Psoas muscle (tissue), 8 donors: ENCODE data around the gene SLC6A7. TPM values are rescaled to one million over a fixed set of nuclear protein-coding genes. Genes with fewer than 3 reads are reported as not detected.
A peak's percentile ranks its signal among the peaks of the same experiment; 100 is the strongest.

Source experiments
- ATAC-seq, 4 donors: fragments of 200-7000 bp; cut with Tn5 transposase; one replicate each; pipeline ENCODE4 v1.9.1; 2020; ENCODE audit warnings: moderate library complexity in 3 of 4, mild to moderate bottlenecking in 2 of 4
- DNase-seq, 2 donors: peaks; one replicate each; pipeline ENCODE4 v3.0.0-alpha.2; 2020
- H3K27ac ChIP-seq: fragments of 200-600 bp; one replicate; pipeline ENCODE4 v1.8.0; 2022
- H3K27me3 ChIP-seq, 3 donors: fragments of 200-600 bp in 1 of 3; one replicate each; pipeline versions ENCODE4 v1.6.1 to v1.8.0; 2013 to 2022; ENCODE audit warnings: low read length in 2 of 3, mild to moderate bottlenecking in 2 of 3, moderate library complexity in 1 of 3; ENCODE audit not compliant: insufficient read depth in 3 of 3
- H3K36me3 ChIP-seq, 2 donors: fragments of 200-600 bp in 1 of 2; one replicate each; pipeline versions ENCODE4 v1.6.1 to v1.8.0; 2013 to 2022; ENCODE audit warnings: low read depth in 1 of 2, mild to moderate bottlenecking in 1 of 2, moderate library complexity in 1 of 2; ENCODE audit not compliant: insufficient read depth in 1 of 2
- H3K4me1 ChIP-seq: fragments of 200-600 bp; one replicate; pipeline ENCODE4 v1.8.0; 2022
- H3K4me3 ChIP-seq: fragments of 200-600 bp; one replicate; pipeline ENCODE4 v1.8.0; 2022; ENCODE audit warnings: mild to moderate bottlenecking
- H3K9me3 ChIP-seq: fragments of 200-600 bp; one replicate; pipeline ENCODE4 v1.8.0; 2022
- WGBS, 3 donors: extraction: QIAGEN DNeasy Blood & Tissue Kit; methylation state at CpG; one replicate each; pipeline versions ENCODE4 v1.1.6 to v1.1.7; 2013; 5-methylcytosine and 5-hydroxymethylcytosine counted together
- intact Hi-C, 2 donors: fragments of 100-400 bp; cut with DNase I; formaldehyde crosslinking; loops; one replicate each; pipeline versions ENCODE4 v1.11.0 to v1.14.2; 2022
- polyA plus RNA-seq, 3 donors: library from polyadenylated mRNA; stranded (reverse); fragments of 200-250 nt; gene quantifications; one replicate each; pipeline ENCODE4 v1.2.3, GENCODE V29; 2013
- total RNA-seq, 4 donors: library from RNA; stranded (reverse); fragmentation: NEBNext Ultra II Directional in 2 of 4; extraction: Animal tissue kit (Norgen Biotek cat#: 25700) in 2 of 4; gene quantifications; one replicate each; pipeline versions ENCODE4 v1.2.1 to v1.2.4, GENCODE V29; 2021 to 2023
- TF ChIP-seq, protein P1 (sequence below): fragments of 200-600 bp; IDR thresholded peaks from one replicate; pipeline ENCODE4 v1.8.0; 2022; ENCODE audit warnings: antibody characterized with exemption
- donor health status: healthy with polysubstance abuse.
- donor health status: DM: no; HTN: no; CAD: no; lungs with moderate emphysema.
- donor health status: Bipolar disorder and iron deficiency.
- donor health status: healthy.
- donor health status: DM: yes; HTN: yes; CAD: no.
- donor health status: DM: no; HTN: no; CAD: no.
- donor health status: DM: no; HTN: no; CAD: no.
- donor health status: DM: yes; HTN: yes; CAD: no.

The SLC6A7 gene
- total and polyA plus RNA-seq, 7 donors: not detected

DNA sequence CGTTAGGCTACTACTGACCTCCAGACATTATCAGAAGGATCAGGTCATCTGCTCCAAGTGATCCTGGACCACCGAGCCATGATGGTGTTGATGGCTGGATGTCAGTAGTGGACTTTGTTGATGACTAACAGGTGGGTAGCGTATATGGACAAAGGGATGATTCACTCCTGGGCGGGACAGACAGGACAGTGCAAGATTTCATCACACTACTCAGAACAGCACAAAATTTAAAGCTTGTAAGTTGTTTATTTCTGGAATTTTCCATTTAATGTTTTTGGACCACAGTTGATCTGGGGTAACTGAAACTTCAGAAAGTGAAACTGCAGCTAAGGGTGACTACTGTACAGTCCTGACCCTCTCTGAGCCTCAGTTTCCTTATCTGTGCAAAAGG lies 46.9 kb upstream of the SLC6A7 start:
- TF ChIP-seq, protein P1, sequence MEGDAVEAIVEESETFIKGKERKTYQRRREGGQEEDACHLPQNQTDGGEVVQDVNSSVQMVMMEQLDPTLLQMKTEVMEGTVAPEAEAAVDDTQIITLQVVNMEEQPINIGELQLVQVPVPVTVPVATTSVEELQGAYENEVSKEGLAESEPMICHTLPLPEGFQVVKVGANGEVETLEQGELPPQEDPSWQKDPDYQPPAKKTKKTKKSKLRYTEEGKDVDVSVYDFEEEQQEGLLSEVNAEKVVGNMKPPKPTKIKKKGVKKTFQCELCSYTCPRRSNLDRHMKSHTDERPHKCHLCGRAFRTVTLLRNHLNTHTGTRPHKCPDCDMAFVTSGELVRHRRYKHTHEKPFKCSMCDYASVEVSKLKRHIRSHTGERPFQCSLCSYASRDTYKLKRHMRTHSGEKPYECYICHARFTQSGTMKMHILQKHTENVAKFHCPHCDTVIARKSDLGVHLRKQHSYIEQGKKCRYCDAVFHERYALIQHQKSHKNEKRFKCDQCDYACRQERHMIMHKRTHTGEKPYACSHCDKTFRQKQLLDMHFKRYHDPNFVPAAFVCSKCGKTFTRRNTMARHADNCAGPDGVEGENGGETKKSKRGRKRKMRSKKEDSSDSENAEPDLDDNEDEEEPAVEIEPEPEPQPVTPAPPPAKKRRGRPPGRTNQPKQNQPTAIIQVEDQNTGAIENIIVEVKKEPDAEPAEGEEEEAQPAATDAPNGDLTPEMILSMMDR: no peak
- Histone ChIP-seq H3K9me3 (no peaks in the 10 kb centered on the region), H3K27ac (peak overlapping the region; percentile 71), H3K4me1 (peaks cover 10% of the 10 kb centered on the region), H3K36me3 (no peaks in the 10 kb centered on the region), H3K4me3 (peak overlapping the region; percentile 38), H3K27me3 (no peaks in the 10 kb centered on the region)
- 64 to 68% (median 66%) methylated on average over 4 of the region's 4 CpGs for WGBS, 3 donors
- DNase-seq (no peak), ATAC-seq (peak; percentile 56 to 77 (median 71))
- intact Hi-C loops: no loop called here

DNA sequence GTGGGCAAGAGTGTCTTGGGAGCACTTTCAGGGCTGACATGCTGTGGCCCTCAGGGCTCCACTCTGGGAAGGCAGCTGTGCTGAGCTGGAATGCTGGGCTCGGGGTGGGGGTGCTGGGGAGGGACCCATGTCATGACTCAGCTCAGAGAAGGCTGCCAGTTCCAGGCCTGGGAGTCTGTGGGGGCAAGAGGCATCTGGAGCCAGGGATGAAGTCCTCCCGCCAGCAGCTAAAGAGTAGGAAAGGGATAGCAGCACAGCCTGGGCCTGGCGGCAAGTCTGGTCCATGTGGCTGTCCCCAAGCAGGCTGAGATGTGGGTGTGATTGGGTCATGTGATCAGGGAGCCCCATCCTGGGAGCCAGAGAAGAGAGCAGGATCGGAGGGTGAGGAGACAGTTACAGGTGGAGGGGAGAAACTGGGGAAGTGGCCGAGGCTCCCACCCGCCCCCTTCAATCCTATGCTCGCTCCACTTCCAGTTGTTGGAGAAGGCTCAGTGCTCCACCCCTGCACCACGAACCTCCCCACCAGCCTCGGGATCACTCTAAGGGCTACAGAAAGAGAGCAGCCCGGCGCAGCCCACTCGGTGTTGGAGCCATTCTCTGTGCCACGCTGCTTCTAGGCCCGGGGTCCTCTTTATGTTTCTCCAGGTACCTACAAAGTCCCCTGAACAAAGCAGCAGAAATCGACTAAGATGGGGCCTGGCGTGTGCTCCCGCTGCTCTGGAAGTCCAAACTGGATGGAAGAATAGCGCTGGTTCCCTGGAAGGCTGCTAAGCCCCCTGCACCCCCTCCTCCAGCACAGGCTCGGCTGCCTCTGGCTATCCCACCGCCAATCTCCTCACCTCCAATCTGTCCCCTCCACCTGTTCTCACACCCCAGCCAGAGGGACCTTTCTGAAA lies 46.3 kb upstream of the SLC6A7 start:
- no peaks in the 10 kb centered on the region for H3K9me3 ChIP-seq
- peak overlapping the region; percentile 71 for H3K27ac ChIP-seq
- no peaks in the 10 kb centered on the region for H3K36me3 ChIP-seq
- intact Hi-C loops: no loop called here
- ATAC-seq (peak; percentile 48 to 76 (median 70)), DNase-seq (peak; percentile 83 to 90)
- WGBS, 3 donors: 56 to 72% (median 63%) methylated on average over 19 to 20 of the region's 20 CpGs
- H3K4me1 ChIP-seq: peaks cover 10% of the 10 kb centered on the region
- TF ChIP-seq, protein P1: no peak
- H3K4me3 ChIP-seq: peak overlapping the region; percentile 38
- no peaks in the 10 kb centered on the region for H3K27me3 ChIP-seq

DNA sequence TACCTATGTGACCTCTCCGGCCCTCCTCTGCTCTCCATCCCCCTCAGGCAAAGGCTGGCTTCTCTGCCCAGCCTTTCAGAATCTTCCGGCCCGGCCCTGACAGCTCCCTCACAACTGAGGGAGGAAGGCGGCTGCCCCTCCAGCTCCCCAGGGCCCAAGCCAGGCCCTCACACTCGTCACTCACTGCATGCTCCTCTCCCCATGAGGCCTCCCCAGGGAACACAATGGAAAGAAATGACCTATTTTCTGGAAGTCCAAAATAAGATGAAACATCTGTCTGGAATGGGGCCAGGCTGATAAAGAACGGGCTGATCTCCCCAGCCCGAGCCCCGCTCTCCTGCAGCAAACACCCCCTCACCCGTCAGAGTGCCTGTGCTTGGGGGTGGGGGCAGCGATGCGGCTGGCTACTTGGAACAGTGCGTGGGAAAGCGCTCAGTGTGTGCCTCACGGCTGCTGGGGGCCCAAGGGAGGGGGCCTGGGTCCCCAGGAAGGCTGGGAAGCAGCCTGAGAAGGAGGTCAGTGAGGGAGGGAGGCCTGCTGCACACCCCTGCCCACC lies 45.5 kb upstream of the SLC6A7 start:
- no peaks in the 10 kb centered on the region for H3K36me3 ChIP-seq
- peak overlapping the region; percentile 38 for H3K4me3 ChIP-seq
- intact Hi-C loops: no loop called here
- H3K27ac ChIP-seq: peak overlapping the region; percentile 71
- TF ChIP-seq, protein P1: no peak
- DNase-seq: peak; percentile 57 to 73
- H3K4me1 ChIP-seq: peaks cover 10% of the 10 kb centered on the region
- H3K9me3 ChIP-seq: no peaks in the 10 kb centered on the region
- no peaks in the 10 kb centered on the region for H3K27me3 ChIP-seq
- ATAC-seq: peak in 2 of 4 donors; percentile 19 to 35
- WGBS, 3 donors: 63 to 64% (median 64%) methylated on average over 13 to 14 of the region's 14 CpGs

DNA sequence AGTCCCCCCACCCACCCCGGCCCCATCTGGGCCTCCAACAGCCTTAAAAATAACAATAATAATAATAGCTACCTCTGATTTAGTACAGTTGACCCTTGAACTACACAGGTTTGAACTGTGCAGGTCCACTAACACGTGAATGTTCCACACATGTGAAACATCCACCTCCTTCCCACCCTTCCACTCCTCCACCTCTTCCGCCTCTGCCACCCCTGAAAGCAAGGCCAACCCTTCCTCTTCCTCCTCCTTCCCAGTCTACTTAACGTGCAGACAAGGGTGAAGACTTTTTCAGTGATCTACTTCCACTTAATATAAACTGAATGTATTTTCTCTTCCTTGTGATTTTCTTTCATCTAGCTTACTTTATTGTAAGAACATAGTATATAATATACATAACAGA lies 45.0 kb upstream of the SLC6A7 start:
- H3K27me3 ChIP-seq: no peaks in the 10 kb centered on the region
- H3K27ac ChIP-seq: peak overlapping the region; percentile 61
- no peaks in the 10 kb centered on the region for H3K9me3 ChIP-seq
- no peak for DNase-seq
- intact Hi-C loops: no loop called here
- TF ChIP-seq, protein P1: no peak
- WGBS, 3 donors: 42 to 65% (median 65%) methylated on average over 4 of the region's 4 CpGs
- peak overlapping the region; percentile 38 for H3K4me3 ChIP-seq
- peaks cover 10% of the 10 kb centered on the region for H3K4me1 ChIP-seq
- ATAC-seq: no peak
- H3K36me3 ChIP-seq: no peaks in the 10 kb centered on the region
